Vagina (tissue), 2 donors: ENCODE results near the gene C10orf143. TPM values are rescaled to one million over a fixed set of nuclear protein-coding genes. Genes with fewer than 3 reads are reported as not detected.

ENCODE experiments used
- DNase-seq, 2 donors: peaks; one replicate each; pipeline ENCODE4 v3.0.0-alpha.2; 2017; ENCODE audit errors: extremely low spot score in 2 of 2
- H3K27ac ChIP-seq: fragments of 200-600 bp; sonication (generic); one replicate; pipeline ENCODE4 v1.5.1; 2019
- H3K27me3 ChIP-seq: fragments of 200-600 bp; sonication (generic); one replicate; pipeline ENCODE4 v1.5.1; 2019
- H3K36me3 ChIP-seq, 2 donors: fragments of 200-600 bp; sonication (generic); one replicate each; pipeline ENCODE4 v1.5.1; 2017 to 2019
- H3K4me1 ChIP-seq: fragments of 200-600 bp; sonication (generic); one replicate; pipeline ENCODE4 v1.5.1; 2019
- H3K4me3 ChIP-seq, 2 donors: fragments of 200-600 bp; sonication (generic); 1 replicate in 1 of 2; 2 replicates in 1 of 2; pipeline ENCODE4 v1.5.1; 2016 to 2019
- H3K9me3 ChIP-seq: fragments of 200-600 bp; sonication (generic); one replicate; pipeline ENCODE4 v1.5.1; 2019
- POLR2A ChIP-seq, 2 donors: fragments of 450-650 bp; IDR thresholded peaks; one replicate each; pipeline ENCODE4 v1.6.1; 2017; ENCODE audit warnings: antibody characterized with exemption in 2 of 2, mild to moderate bottlenecking in 2 of 2, moderate library complexity in 2 of 2
- POLR2AphosphoS5 ChIP-seq, 2 donors: sonication (generic); formaldehyde crosslinking; IDR thresholded peaks; one replicate each; pipeline ENCODE4 v1.9.0; 2017; ENCODE audit warnings: antibody characterized with exemption in 2 of 2, mild to moderate bottlenecking in 2 of 2, low read depth in 1 of 2; ENCODE audit not compliant: insufficient read depth in 1 of 2
- intact Hi-C: fragments of 100-400 bp; cut with DNase I; formaldehyde crosslinking; loops from one replicate; pipeline ENCODE4 v1.15.1; 2023
- total RNA-seq: library from RNA; depleted of rRNA; stranded (reverse); fragments of >200 nt; gene quantifications from one replicate; pipeline ENCODE4 v1.2.3, GENCODE V29; 2016
- TF ChIP-seq, protein P1 (sequence below), 3 experiments: fragments of 450-650 bp in 2 of 3; fragments of 200-600 bp in 1 of 3; sonication (generic) in 1 of 3; IDR thresholded peaks; one replicate each; pipeline ENCODE4 v1.5.1; 2017 to 2019; ENCODE audit warnings: antibody characterized with exemption in 3 of 3, mild to moderate bottlenecking in 2 of 3, moderate library complexity in 2 of 3

C10orf143 gene
- total RNA-seq, 1 donor from 2014 or later = 0.74 TPM

DNA sequence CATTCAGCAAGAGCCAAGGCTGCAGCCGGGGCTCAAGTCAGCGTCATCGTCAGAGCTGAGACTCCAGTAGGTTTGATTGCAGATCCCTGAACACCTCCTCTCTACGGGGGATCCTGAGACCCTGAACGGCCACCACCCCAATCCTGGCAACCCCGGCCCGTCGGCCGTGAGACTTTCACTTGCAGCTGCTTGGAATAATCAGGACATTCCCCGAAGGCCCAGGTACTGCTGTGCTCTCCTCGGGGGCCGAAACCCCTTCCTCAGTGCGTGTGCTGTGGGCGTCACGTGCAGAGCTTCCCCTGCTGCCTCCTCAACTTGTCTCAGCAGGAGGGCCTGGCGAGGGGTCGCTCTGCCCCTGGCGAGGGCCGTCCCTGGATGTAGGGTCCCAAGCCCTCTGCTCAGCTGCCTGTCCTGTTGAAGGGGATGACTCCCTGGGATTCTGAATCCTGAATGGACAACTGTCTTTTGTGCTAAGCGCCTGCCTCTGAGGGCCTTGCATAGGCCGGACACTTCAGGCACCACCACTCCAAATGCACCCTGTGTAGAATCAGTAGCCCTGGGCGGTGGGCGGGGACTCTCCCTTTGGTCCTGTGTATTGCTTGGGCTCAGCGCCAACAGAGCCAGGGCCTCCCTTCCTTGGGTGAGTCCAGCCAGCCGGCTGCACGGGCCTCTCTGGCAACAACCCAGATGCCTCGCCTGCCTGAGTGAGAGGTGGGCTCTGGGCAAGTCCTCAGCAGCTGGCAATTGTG, 82.7 kb downstream of the C10orf143 start:
- TF ChIP-seq, protein P1, sequence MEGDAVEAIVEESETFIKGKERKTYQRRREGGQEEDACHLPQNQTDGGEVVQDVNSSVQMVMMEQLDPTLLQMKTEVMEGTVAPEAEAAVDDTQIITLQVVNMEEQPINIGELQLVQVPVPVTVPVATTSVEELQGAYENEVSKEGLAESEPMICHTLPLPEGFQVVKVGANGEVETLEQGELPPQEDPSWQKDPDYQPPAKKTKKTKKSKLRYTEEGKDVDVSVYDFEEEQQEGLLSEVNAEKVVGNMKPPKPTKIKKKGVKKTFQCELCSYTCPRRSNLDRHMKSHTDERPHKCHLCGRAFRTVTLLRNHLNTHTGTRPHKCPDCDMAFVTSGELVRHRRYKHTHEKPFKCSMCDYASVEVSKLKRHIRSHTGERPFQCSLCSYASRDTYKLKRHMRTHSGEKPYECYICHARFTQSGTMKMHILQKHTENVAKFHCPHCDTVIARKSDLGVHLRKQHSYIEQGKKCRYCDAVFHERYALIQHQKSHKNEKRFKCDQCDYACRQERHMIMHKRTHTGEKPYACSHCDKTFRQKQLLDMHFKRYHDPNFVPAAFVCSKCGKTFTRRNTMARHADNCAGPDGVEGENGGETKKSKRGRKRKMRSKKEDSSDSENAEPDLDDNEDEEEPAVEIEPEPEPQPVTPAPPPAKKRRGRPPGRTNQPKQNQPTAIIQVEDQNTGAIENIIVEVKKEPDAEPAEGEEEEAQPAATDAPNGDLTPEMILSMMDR (IDR thresholded peaks at IDR 0.05) = no peak
- TF ChIP-seq POLR2A (IDR thresholded peaks at IDR 0.05) (no peak), POLR2AphosphoS5 (IDR thresholded peaks at IDR 0.05; ENCODE audit: insufficient read depth in 1 of 2, low read depth in 1 of 2) (no peak)
- intact Hi-C loops = no loop called here

DNA sequence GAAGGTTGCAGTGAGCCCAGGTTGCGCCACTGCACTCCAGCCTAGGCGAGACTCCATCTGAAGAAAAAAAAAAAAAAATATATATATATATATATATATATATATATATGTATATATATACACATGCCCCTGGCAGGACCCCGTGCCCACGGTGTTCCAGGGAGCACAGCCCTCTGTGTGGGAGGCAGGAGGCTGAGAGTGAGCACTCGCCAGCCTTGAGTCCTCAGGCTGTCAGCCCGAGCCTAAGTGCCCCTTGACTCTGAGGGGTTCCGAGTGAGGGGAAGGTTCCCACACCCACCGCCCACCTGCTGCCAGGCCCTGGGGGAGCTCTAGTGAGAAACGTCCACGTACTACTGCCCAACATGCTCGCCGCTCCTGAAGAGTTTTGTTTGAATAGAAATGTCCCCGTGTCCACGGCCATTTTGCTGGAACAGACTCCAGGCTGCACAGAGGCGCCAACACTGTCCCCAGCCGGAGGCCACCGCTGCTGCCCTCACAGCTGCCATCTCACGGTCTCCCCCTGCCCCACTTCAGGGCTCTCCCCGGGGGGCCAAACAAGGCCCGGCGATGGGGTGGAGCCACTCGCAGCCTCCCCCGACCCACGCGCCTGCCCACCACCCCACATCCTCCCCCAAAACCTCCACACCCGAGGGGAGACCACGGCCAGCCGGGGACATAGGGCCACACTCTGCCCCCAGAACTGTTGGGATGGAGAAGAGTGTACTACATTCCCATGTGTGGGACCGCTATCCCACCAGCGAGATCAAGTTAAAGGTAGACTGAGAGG, 83.8 kb downstream of the C10orf143 start:
- no peak overlapping the region for H3K4me3 ChIP-seq
- H3K4me1 ChIP-seq = no peaks in the 10 kb centered on the region
- H3K36me3 ChIP-seq = no peaks in the 10 kb centered on the region
- no peaks in the 10 kb centered on the region for H3K27me3 ChIP-seq
- DNase-seq = no peak
- H3K9me3 ChIP-seq = no peaks in the 10 kb centered on the region
- no peak for TF ChIP-seq POLR2AphosphoS5 (IDR thresholded peaks at IDR 0.05; ENCODE audit: insufficient read depth in 1 of 2, low read depth in 1 of 2)
- no peak for TF ChIP-seq POLR2A (IDR thresholded peaks at IDR 0.05)
- TF ChIP-seq, protein P1 (IDR thresholded peaks at IDR 0.05) = no peak
- no peak overlapping the region for H3K27ac ChIP-seq
- intact Hi-C loops = no loop called here

More for the DNA sequence above, 82.7 kb downstream of the C10orf143 start:
- H3K27ac ChIP-seq = no peak overlapping the region
- no peak for DNase-seq
- no peak overlapping the region for H3K4me3 ChIP-seq
- H3K9me3 ChIP-seq = no peaks in the 10 kb centered on the region
- H3K4me1 ChIP-seq = no peaks in the 10 kb centered on the region
- no peaks in the 10 kb centered on the region for H3K36me3 ChIP-seq
- no peaks in the 10 kb centered on the region for H3K27me3 ChIP-seq

DNA sequence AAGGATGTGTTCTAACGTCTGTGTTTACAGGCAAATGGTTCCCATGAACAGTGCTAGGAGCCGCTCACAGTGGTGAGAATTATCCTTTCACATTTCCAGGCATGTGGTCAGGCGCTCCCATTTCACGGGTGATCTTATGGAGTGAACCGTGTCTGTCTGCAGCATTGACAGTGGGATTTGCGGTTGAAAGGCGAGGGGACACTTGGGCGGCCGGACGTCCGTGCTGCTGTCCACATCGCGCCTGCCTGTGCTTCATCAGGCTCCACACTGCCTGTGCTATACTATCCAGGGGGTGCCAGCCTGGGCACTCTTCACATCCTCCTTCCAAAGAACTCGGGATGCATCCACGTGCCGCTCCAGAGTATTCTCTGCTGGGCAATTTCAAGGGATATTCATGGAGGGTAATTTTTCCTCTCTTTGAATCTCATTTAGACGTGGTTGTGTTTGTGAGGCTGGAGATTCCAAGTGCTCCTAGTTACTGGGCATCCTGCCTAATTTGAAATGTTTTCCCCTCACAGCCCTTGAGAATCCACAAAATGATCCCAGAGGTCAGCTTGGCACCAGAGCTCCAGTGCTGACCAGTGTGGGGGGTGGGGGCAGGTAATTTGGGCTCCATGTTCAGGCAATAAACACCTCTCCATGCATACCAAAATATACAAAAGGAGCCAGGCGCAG, 84.7 kb downstream of the C10orf143 start:
- Histone ChIP-seq H3K27me3 (no peaks in the 10 kb centered on the region), H3K36me3 (no peaks in the 10 kb centered on the region), H3K4me1 (no peaks in the 10 kb centered on the region), H3K4me3 (no peak overlapping the region), H3K27ac (no peak overlapping the region), H3K9me3 (no peaks in the 10 kb centered on the region)
- no peak for DNase-seq
- intact Hi-C loops = no loop called here
- no peak for TF ChIP-seq POLR2A (IDR thresholded peaks at IDR 0.05)
- TF ChIP-seq, protein P1 (IDR thresholded peaks at IDR 0.05) = no peak

DNA sequence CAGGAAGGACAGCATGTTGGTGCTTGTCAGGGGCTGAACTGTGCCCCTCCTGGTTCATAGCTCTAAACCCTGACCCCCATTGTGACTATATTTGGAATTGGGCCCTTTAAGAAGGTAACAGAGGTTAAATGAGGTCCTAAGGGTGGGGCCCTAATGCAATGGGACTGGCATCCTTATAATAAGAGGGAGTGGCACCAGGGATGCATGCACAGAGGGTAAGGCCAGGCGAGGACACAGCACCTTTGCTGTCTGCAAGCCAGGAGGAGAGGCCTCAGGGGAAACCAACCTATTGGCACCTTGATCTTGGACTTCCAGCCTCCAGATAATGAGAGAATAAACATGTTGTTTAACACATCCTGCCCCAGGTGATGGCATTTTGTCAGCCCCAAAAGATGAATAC, 85.3 kb downstream of the C10orf143 start:
- H3K9me3 ChIP-seq = no peaks in the 10 kb centered on the region
- no peak overlapping the region for H3K27ac ChIP-seq
- no peak overlapping the region for H3K4me3 ChIP-seq
- intact Hi-C loops = no loop called here
- no peaks in the 10 kb centered on the region for H3K4me1 ChIP-seq
- no peak for DNase-seq
- no peak for TF ChIP-seq POLR2A (IDR thresholded peaks at IDR 0.05)
- no peak for TF ChIP-seq POLR2AphosphoS5 (IDR thresholded peaks at IDR 0.05; ENCODE audit: insufficient read depth in 1 of 2, low read depth in 1 of 2)
- TF ChIP-seq, protein P1 (IDR thresholded peaks at IDR 0.05) = no peak
- H3K36me3 ChIP-seq = no peaks in the 10 kb centered on the region
- H3K27me3 ChIP-seq = no peaks in the 10 kb centered on the region
